WTC11 (cell line): Measurements from ENCODE around the gene WDR31. TPM values are rescaled to one million over a fixed set of nuclear protein-coding genes. Genes with fewer than 3 reads are reported as not detected.

Source experiments
- ATAC-seq: fragments of 200-7000 bp; cut with Tn5 transposase; 2 replicates; pipeline ENCODE4 v1.10.0; 2021; ENCODE audit warnings: mild to moderate bottlenecking, moderate library complexity
- CTCF ChIA-PET: fragments of 300-600 bp; sonication (Branson Sonifier 250); formaldehyde crosslinking; loops from one replicate; lab custom pipeline; 2021; ENCODE audit warnings: antibody characterized with exemption; lab: Charles Lee
- POLR2A ChIA-PET: fragments of 350-600 bp; sonication (Branson Sonifier 250); formaldehyde crosslinking; loops from one replicate; lab custom pipeline; 2021; ENCODE audit warnings: antibody characterized with exemption; lab: Charles Lee
- DNase-seq: peaks from one replicate; pipeline ENCODE4 v3.0.0; 2021; ENCODE audit warnings: low spot score
- H3K27ac Mint-ChIP-seq: 2 replicates; pipeline ENCODE4 v1.8.0; 2021; ENCODE audit warnings: mixed read lengths
- H3K27me3 Mint-ChIP-seq: 2 replicates; pipeline ENCODE4 v1.8.0; 2021; ENCODE audit warnings: low read depth, mild to moderate bottlenecking, moderate library complexity, mixed read lengths
- H3K36me3 Mint-ChIP-seq: 2 replicates; pipeline ENCODE4 v1.8.0; 2021; ENCODE audit warnings: mixed read lengths
- H3K4me1 Mint-ChIP-seq: 2 replicates; pipeline ENCODE4 v1.8.0; 2022; ENCODE audit warnings: mixed read lengths
- H3K4me3 Mint-ChIP-seq: 2 replicates; pipeline ENCODE4 v1.8.0; 2021; ENCODE audit warnings: mild to moderate bottlenecking, moderate library complexity, mixed read lengths
- H3K9me3 Mint-ChIP-seq: 2 replicates; pipeline ENCODE4 v1.8.0; 2021; ENCODE audit warnings: mixed read lengths
- CBFB ChIP-seq: sonication (generic); formaldehyde crosslinking; IDR thresholded peaks from 2 replicates; pipeline ENCODE4 v1.8.1; 2022; ENCODE audit warnings: mild to moderate bottlenecking, low read depth, missing genetic modification reagents
- FOXK1 ChIP-seq: sonication (generic); formaldehyde crosslinking; IDR thresholded peaks from 2 replicates; pipeline ENCODE4 v1.8.0; 2022; ENCODE audit warnings: mild to moderate bottlenecking, moderate library complexity, missing genetic modification reagents
- FOXP1 ChIP-seq: sonication (generic); formaldehyde crosslinking; IDR thresholded peaks from 2 replicates; pipeline ENCODE4 v1.8.0; 2022; ENCODE audit warnings: missing genetic modification reagents, mild to moderate bottlenecking, moderate library complexity, borderline replicate concordance
- FOXP4 ChIP-seq: sonication (generic); formaldehyde crosslinking; IDR thresholded peaks from 2 replicates; pipeline ENCODE4 v1.8.0; 2022; ENCODE audit warnings: mild to moderate bottlenecking, missing genetic modification reagents
- NR3C1 ChIP-seq: sonication (generic); formaldehyde crosslinking; conservative IDR thresholded peaks from 2 replicates; pipeline ENCODE4 v1.8.1; 2023; ENCODE audit warnings: low read depth, mild to moderate bottlenecking, missing genetic modification reagents
- OVOL2 ChIP-seq: fragments of 250-450 bp; sonication (Bioruptor Pico); IDR thresholded peaks from 2 replicates; pipeline ENCODE4 v1.9.0; 2021; ENCODE audit warnings: mild to moderate bottlenecking, borderline replicate concordance
- SP1 ChIP-seq: sonication (generic); formaldehyde crosslinking; conservative IDR thresholded peaks from 2 replicates; pipeline ENCODE4 v1.8.1; 2022; ENCODE audit warnings: missing genetic modification reagents
- TP53 ChIP-seq: sonication (generic); formaldehyde crosslinking; IDR thresholded peaks from 2 replicates; pipeline ENCODE4 v1.8.1; 2023; ENCODE audit warnings: mild to moderate bottlenecking, missing genetic modification reagents
- ZNF232 ChIP-seq: sonication (generic); formaldehyde crosslinking; IDR thresholded peaks from 2 replicates; pipeline ENCODE4 v1.8.0; 2022; ENCODE audit warnings: mild to moderate bottlenecking, missing genetic modification reagents
- total RNA-seq: library from RNA; stranded (reverse); gene quantifications from 3 replicates; pipeline ENCODE4 v1.2.3, GENCODE V29; 2021
- TF ChIP-seq, protein P1 (sequence below): sonication (generic); formaldehyde crosslinking; IDR thresholded peaks from 2 replicates; pipeline ENCODE4 v1.8.1; 2023; ENCODE audit warnings: mild to moderate bottlenecking, missing genetic modification reagents
- TF ChIP-seq, protein P2 (sequence below): sonication (generic); formaldehyde crosslinking; IDR thresholded peaks from 2 replicates; pipeline ENCODE4 v1.8.1; 2023; ENCODE audit warnings: mild to moderate bottlenecking, missing genetic modification reagents, moderate library complexity
- TF ChIP-seq, protein P3 (sequence below): sonication (generic); formaldehyde crosslinking; IDR thresholded peaks from 2 replicates; pipeline ENCODE4 v1.8.0; 2022; ENCODE audit warnings: missing genetic modification reagents

Gene WDR31
- total RNA-seq, 1 experiment from 2014 or later: 0.37 TPM

DNA sequence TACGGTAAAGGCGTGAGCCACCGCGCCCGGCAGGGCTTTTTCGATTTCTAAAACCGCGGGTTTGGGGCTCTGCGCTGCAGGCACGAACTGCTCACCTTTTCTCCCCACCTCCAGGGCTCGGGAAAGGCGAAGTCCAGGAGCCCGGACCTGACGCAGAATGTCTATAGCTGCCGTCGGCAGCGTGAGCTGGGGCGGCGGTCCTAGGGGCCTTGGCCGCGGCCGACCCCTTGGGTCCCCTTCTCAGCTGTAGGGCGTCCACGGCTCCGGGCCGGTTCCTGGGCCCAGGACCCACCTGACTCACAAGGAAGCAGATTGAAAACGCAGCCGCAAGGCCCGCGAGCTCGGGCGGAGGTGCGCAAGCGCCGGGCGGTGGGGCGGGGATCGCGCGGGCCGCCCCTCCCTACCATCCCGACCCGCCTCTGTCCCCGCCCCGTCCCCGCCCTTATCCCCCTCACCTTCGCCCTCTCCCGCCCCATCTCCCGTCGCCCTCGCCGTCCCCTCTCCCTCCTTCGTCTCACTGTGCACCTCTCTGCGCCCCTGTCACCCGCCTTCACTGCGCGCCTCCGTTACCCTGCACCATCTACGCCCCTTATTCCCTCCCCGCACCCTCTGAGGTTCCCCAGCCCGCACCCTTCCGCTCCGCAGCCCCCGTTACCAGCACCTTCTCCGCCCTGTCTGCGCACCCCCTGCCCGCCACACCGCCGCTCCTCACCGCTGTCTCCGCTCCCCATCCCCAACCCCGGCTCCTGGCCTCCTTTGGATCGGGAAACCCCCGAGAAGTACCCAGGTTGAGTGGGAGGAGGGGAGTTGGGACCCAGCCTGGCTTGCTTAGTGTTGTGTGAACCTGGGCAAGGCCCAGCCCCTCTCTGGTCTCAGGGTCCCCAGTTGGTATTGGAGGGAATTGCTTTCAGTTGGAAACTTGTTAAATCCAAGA is 36.8 kb upstream of the WDR31 start, which contains the start of gene HDHD3:
Gene HDHD3 (minus strand): TSS at position 353 of the 934 bp plus-strand sequence. CDS start 2,632 bp downstream, outside the sequence.
- DNase-seq: peak; percentile 80
- Mint-ChIP-seq H3K27ac (no peak within 1 kb of the TSS), H3K9me3 (no peaks in the 10 kb centered on the region), H3K36me3 (peaks cover 9% of the 10 kb centered on the region; the same call in 1 of the 2 replicates), H3K27me3 (no peaks in the 10 kb centered on the region; the same call in 1 of the 2 replicates), H3K4me1 (peaks cover 15% of the 10 kb centered on the region), H3K4me3 (peak within 1 kb of the TSS; percentile 80)
- ChIA-PET POLR2A (interaction anchor here (0.6 to 1.6 kb wide), 4 partner anchors 25 to 634 kb away, joined by 3 to 4 read pairs (median 3); partner anchors contain the start of genes BSPRY, C9orf43 and POLE3), CTCF (interaction anchor here (0.6 to 1.7 kb wide), 6 partner anchors 13 to 281 kb away, joined by 3 to 7 read pairs (median 4); partner anchors contain the start of genes ALAD, C9orf43, POLE3 and WDR31)
- TF ChIP-seq FOXK1 (CRISPR knock-in tag) (peak; percentile 31; the same call in 1 of the 2 replicates), FOXP1 (CRISPR knock-in tag) (peak; percentile 50; the same call in 1 of the 2 replicates), CBFB (CRISPR knock-in tag) (0 out of 2 replicates have a peak, but pooled peaks have one; percentile 72), TP53 (peak; percentile 61; the same call in 1 of the 2 replicates), ZNF232 (CRISPR knock-in tag) (0 out of 2 replicates have a peak, but pooled peaks have one; percentile 24), FOXP4 (CRISPR knock-in tag) (0 out of 2 replicates have a peak, but pooled peaks have one; percentile 39), OVOL2 (CRISPR knock-in tag) (no peak), SP1 (CRISPR knock-in tag) (peak; percentile 66; the same call in 1 of the 2 replicates), NR3C1 (no peak)
- TF ChIP-seq, protein P1, sequence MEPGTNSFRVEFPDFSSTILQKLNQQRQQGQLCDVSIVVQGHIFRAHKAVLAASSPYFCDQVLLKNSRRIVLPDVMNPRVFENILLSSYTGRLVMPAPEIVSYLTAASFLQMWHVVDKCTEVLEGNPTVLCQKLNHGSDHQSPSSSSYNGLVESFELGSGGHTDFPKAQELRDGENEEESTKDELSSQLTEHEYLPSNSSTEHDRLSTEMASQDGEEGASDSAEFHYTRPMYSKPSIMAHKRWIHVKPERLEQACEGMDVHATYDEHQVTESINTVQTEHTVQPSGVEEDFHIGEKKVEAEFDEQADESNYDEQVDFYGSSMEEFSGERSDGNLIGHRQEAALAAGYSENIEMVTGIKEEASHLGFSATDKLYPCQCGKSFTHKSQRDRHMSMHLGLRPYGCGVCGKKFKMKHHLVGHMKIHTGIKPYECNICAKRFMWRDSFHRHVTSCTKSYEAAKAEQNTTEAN (CRISPR knock-in tag): no peak
- TF ChIP-seq, protein P2, sequence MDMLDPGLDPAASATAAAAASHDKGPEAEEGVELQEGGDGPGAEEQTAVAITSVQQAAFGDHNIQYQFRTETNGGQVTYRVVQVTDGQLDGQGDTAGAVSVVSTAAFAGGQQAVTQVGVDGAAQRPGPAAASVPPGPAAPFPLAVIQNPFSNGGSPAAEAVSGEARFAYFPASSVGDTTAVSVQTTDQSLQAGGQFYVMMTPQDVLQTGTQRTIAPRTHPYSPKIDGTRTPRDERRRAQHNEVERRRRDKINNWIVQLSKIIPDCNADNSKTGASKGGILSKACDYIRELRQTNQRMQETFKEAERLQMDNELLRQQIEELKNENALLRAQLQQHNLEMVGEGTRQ (CRISPR knock-in tag): no peak
- TF ChIP-seq, protein P3, sequence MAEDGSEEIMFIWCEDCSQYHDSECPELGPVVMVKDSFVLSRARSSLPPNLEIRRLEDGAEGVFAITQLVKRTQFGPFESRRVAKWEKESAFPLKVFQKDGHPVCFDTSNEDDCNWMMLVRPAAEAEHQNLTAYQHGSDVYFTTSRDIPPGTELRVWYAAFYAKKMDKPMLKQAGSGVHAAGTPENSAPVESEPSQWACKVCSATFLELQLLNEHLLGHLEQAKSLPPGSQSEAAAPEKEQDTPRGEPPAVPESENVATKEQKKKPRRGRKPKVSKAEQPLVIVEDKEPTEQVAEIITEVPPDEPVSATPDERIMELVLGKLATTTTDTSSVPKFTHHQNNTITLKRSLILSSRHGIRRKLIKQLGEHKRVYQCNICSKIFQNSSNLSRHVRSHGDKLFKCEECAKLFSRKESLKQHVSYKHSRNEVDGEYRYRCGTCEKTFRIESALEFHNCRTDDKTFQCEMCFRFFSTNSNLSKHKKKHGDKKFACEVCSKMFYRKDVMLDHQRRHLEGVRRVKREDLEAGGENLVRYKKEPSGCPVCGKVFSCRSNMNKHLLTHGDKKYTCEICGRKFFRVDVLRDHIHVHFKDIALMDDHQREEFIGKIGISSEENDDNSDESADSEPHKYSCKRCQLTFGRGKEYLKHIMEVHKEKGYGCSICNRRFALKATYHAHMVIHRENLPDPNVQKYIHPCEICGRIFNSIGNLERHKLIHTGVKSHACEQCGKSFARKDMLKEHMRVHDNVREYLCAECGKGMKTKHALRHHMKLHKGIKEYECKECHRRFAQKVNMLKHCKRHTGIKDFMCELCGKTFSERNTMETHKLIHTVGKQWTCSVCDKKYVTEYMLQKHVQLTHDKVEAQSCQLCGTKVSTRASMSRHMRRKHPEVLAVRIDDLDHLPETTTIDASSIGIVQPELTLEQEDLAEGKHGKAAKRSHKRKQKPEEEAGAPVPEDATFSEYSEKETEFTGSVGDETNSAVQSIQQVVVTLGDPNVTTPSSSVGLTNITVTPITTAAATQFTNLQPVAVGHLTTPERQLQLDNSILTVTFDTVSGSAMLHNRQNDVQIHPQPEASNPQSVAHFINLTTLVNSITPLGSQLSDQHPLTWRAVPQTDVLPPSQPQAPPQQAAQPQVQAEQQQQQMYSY: peak; percentile 67
- ATAC-seq: peak; percentile 87
